ENCODE data around the gene DVL3.
A peak's percentile ranks its signal among the peaks of the same experiment; 100 is the strongest.

DVL3 gene

DNA sequence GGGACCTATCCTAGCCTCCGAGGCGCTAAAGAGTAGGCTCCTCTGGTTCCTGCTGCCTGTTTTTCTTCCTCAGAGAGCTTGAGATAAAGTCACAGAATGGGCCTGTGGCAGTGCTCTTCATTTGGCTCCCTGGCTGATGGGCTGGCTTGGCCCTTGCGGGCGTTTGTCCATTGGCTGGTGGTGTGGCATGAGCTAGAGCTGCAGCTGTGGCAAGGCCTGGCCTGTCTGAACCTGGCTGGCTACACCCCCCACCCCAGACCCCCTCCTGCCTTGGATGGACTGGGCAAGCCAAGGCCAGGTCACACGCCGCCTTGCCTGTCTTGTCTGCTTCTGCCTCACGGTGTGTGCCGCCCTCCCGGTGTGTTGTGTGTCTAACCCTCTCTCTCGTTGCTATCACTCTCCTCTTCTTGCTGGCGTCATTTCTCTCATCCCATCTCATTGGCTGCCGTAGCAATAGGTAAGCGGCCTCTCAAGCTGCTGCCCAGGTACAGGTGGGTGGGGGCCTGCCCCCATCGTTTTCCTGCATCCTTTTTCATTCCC is 22.7 kb downstream of the DVL3 start:
- no peak for DNase-seq

DNA sequence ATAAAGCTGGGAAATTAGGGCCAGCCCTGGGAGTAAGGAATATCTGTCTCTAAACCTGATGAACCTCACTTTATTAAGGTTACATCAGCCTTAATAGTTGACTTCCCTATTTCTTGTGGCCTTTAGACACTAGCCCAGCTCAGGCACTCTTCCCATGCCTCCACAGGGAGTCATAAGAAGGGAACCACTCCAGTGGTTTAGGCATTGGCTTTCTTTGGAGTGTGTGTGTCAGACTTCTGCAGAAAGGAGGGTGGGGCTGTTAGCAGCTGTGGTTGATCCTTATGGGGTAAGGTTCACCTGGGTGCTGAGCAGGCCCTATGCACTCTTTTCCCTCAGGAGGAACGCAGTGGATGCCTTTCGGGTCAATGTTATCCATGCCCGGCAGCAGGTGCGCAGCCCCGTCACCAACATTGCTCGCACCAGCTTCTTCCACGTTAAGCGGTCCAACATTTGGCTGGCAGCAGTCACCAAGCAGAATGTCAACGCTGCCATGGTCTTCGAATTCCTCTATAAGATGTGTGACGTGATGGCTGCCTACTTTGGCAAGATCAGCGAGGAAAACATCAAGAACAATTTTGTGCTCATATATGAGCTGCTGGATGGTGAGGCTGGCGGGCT is 23.5 kb downstream of the DVL3 start:
- DNase-seq, result no peak

DNA sequence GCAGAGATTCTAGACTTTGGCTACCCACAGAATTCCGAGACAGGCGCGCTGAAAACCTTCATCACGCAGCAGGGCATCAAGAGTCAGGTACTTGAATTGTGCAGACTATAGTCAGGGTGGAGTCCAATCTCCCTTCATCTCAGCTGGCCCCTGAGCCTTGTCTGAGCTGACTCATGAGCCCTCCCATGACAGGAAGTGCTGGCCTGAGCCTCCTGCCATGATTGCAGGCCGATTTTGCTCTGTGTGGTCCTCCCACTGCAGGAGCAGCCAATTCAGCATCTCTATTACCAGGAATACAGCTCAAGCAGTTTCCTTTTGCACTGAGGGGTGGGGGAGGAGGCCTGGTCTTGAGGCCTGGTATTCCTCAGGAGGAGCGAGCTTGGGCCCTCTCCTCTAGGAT is 25.0 kb downstream of the DVL3 start:
- peak; percentile 65 for DNase-seq

DNA sequence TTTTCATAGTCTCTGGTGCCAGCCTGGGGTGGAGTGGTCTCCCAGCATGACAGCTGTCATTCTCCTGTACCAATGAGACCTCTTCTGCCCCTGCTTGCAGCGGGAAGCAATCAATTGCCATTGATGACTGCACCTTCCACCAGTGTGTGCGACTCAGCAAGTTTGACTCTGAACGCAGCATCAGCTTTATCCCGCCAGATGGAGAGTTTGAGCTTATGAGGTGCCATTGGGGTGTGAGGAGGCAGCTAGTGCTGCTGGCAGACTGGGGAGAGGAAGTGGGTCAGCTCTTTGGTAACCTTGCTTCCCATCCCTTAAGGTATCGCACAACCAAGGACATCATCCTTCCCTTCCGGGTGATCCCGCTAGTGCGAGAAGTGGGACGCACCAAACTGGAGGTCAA is 26.4 kb downstream of the DVL3 start:
- no peak for DNase-seq

DNA sequence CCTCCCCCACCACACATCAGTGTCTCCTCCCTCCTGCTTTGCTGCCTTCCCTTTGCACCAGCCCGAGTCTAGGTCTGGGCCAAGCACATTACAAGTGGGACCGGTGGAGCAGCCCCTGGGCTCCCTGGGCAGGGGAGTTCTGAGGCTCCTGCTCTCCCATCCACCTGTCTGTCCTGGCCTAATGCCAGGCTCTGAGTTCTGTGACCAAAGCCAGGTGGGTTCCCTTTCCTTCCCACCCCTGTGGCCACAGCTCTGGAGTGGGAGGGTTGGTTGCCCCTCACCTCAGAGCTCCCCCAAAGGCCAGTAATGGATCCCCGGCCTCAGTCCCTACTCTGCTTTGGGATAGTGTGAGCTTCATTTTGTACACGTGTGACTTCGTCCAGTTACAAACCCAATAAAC is 28.5 kb downstream of the DVL3 start:
- no peak for DNase-seq

DNA sequence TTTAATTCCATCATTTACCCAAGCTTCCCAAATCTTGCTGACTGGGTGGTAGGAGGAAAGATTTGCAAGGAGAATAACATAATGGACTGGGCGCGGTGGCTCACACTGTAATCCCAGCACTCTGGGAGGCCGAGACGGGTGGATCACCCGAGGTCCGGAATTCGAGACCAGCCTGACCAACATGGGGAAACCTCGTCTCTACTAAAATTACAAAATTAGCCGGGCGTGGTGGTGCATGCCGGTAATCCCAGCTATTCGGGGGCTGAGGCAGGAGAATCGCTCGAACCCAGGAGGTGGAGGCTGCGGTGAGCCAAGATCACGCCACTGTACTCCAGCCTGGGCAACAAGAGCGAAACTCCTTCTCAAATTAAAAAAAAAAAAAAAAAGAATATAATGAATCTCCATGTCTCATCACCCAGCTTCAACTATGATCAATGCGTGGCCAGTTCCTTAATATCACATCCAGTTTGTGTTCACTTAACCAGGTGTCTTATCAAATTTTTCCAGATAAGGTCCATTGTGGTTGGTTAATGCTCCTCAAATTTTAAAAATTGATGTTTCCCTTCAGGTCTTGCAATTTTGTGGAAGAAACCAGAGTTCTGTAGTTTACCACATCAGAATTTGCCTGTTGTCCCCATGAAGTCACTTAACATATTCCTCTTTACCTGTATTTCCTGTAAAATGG is 29.5 kb downstream of the DVL3 start:
- DNase-seq, result no peak

DNA sequence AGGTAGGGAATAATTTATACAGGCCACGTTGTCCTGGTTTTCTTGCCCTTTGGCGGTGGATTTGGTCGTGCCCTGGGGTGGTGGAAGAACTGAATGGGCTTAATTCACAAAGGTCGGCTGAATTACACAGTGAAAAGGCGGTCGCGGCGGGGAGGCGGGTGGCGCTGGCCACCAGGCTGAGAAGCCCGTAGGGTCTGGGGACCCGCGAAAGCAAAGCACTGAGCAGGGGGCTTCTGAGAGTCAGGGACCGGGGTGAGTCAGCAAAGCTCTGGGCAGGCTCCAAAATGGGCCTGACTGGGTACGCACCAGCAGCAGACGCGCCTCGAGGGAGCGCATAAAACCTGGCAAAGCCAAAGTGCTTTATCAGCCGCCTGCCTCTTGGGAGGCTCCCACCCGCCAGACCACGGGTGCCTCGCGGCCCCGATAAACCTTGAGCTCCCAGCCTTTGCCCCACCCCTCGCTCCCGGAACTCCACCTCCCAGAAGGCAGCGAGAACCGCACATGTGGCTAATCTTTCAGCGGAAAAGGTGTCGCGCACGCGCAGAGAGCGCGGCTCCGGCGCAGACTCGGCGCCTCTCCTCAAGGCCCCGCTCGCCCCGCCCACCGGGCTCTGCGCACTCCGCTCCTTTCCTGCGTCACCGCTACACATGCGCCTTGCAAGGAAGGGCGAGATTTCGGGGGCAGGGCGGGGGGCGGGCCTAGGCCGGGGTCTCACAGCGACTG is 30.4 kb downstream of the DVL3 start:
- DNase-seq, result peak; percentile 99

DNA sequence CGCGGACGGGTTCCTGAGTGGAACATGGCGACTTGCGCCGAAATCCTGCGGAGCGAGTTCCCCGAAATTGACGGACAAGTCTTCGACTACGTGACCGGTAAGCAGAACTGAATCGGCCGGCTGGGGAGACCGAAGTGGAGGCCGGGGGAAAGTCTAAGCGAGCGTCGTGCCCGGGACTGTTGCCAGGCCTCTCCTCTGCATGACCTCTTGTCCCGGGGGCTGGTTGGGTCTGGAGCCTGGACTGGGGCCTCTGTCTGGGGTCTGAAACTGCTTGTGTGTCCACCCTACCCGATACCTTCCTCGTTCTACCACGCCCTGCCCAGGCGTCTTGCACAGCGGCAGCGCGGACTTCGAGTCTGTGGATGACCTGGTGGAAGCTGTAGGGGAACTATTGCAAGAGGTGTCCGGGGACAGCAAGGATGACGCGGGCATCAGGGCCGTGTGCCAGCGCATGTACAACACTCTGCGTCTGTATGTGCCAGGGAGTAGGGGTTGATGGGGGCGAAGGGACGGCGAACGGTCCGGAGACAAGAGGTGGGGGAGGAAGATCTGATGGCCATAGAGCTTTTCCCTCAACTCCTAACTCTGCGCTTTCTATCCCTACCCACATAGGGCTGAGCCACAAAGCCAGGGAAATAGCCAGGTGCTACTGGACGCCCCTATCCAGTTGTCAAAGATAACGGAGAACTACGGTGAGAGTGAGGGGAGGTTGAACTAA is 31.2 kb downstream of the DVL3 start, which contains the start of gene ABCF3:
TSS of gene ABCF3 (plus strand) at position 16 of the 718 bp plus-strand sequence. CDS start at position 25, 9 bp downstream.
- peak; percentile 54 for DNase-seq

DNA sequence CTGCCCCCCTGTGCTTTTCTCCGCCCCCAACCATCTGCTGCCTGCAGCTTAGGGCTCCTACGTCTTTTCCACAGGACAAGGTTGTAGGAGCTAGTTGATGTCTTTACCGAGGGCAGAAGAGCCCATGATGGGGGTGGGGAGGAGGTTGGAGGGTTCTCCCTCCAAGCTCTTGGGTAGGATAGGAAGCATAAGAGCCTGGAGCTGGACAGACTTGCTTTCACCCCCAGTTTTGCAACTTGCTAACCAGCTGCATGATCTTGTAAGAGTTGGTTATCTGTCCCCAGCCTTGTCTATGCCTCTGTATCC is 31.7 kb downstream of the DVL3 start:
- no peak for DNase-seq

DNA sequence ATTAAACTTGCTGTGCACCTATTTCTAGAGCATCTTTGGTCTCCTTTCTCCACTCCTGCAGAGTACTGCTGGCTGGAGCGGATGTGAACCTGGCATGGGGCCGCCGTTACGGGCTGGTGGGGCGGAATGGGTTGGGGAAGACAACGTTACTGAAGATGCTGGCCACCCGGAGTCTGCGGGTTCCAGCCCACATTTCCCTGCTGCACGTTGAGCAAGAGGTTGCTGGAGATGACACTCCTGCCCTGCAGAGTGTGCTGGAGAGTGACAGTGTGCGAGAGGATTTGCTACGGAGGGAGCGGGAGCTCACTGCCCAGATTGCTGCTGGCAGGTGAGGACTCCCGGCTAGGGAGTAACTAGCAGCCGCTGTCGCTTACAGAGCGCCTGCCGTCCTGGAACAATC is 32.9 kb downstream of the DVL3 start:
- DNase-seq, result no peak

DNA sequence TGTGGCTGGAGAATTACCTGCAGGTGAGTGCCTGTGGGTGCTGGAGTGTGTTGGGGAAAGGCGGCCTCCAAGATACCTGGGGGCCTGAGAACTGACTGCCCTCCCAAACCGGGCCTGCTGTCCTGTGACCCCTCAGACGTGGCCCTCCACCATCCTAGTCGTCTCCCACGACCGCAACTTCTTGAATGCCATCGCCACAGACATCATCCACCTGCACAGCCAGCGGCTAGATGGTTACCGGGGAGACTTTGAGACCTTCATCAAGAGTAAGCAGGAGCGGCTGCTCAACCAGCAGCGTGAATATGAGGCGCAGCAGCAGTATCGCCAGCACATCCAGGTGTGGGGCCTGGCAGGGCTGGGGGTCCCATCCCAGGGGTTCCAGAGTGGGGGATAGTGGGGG is 34.2 kb downstream of the DVL3 start:
- no peak for DNase-seq

DNA sequence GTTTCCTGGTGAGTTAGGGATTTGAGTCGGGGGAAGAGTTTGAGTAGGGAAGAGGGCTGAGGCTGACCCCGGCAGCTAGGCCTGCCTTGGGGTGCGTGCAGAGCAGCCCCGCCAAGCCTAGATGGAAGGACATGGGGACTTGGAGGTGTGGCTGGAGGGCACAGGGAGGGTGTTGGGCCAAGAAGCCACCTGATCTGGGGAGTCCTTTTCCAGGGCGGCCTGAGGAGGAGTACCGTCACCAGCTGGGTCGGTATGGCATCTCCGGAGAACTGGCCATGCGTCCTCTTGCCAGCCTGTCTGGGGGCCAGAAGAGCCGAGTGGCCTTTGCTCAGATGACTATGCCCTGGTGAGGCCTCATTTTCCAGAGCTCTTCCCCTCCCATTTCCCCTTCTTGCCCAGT is 37.7 kb downstream of the DVL3 start:
- DNase-seq, result no peak

DNA sequence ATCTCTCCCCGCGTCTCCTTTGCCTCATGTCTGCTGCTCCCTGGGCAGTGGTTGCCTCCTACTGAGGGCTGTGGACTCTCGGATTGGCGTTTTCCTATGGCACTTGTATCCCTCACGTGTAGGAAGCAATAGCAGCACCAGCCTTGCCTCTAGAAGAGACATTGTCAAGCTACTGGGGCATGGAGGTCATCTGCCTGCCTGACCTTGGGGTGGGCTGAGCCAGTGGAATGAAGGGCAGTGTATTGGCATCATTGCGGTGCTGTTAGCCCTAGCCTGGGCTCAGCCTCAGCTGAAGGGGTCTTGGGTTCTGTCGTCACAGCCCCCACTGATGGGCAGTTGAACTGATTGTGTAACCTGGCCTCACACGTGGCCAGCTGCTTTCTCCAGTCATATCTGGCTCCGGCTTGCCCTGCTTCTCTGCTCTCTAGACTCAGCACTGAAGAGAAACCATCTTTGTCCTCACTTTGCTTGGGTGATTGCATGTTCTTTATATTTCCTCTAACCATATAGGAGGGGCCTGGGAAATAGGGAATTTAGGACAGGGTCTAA is 38.9 kb downstream of the DVL3 start:
- no peak for DNase-seq

DNA sequence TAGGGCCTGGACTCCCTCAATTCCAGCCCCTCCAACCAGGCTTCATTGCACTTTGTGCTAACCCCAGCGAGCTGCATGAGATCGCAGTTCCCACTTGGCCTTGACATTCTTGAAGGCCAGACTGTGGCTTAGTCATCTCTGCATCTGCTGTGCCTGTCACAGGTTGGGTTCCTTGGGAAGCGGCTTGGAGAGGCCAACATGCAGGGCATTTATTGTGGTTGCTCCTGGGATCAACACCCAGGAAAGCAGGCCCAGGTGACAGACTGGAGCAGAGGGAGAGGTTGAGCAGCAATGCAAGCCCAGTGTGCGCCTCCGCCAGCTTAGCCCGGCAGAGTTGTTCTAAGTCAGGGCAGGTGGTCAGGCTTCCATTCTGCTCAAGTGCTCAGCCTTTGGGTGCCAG is 41.4 kb downstream of the DVL3 start:
- DNase-seq, result peak; percentile 16

DNA sequence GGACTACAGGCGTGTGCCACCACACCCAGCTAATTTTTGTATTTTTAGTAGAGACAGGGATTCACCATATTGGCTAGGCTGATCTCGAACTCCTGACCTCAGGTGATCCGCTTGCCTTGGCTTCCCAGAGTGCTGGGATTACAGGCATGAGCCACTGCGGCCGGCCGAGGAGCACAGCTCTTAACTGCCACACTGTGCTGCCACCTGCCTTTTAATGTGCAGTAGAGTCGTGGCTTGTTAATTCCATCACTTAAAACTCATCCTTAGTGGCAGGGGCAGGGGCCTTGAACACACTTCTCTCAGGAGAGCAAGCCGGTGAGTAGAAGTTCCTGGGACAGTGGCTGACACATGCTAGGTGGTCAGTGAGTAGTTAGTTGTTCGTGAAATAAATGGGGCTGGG is 43.3 kb downstream of the DVL3 start:
- no peak for DNase-seq

DNA sequence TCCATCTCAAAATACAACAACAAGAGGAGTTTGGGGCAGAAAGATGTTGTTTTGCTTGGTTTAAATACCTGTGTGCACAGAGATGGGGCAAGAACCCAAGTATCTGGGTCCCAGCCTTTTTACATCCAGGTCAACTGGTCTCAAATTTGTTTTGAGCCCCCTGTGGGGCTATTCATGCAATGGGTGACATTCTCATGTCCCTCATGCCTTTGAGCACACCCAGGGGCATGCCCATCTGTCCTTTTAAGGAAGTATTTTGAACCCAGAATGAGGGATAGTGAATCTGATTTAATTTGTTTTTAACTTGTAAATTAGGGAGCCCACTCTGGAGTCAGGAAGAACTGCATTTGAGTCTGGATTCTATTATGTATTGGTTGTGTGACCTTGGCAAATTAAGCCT is 45.6 kb downstream of the DVL3 start:
- DNase-seq, result no peak

DNA sequence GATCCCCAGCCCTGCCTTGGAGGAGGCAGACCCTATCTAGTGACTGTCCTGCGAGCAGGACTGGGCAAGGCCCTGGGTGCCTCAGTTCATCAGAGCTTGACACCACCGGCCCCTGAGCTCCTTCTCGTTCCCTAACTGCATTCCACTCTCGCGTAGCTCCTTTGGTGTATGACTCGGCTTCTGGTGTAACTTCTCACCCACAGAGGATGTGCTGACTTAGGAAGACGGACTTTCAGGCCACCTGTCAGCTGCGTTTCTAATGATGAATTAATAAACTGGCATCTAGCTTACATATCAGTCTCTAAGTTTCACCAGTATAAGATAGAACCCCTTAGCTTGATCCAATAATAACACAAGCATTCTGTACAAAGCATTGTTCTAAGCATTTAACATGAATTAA is 48.3 kb downstream of the DVL3 start:
- no peak for DNase-seq

DNA sequence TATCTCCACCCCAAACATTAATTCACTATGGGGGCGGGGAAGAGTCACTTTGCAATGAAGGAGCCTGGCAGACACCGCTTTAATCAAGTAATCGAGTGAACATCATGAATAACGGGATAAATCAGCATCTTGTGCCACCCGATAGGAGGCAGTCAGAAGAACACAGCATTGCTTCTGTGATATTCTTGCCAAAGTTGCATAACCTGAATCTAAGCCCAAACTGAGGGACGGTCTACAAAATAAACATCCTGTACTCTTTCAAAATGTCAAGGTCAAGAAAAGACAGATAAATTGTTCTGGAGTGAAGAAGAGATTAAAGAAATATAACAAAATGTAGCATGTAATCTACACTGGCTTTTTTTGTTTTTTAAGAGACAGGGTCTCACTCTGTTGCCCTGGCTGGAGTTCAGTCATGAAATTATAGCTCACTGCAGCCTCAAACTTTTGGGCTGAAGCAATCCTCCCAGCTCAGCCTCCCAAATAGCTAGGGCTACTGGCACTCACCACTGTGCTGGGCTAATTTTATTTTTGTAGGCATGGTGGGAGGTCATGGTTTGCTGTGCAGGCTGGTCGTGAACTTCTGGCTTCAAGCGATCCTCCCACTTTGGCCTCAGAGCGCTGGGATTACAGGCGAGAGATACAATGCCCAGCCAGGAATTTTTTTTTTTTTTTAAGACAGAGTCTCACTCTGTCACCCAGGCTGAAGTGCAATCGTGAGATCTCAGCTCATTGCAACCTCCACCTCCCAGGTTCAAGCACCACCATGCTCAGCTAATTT is 54.2 kb downstream of the DVL3 start:
- no peak for DNase-seq

DNA sequence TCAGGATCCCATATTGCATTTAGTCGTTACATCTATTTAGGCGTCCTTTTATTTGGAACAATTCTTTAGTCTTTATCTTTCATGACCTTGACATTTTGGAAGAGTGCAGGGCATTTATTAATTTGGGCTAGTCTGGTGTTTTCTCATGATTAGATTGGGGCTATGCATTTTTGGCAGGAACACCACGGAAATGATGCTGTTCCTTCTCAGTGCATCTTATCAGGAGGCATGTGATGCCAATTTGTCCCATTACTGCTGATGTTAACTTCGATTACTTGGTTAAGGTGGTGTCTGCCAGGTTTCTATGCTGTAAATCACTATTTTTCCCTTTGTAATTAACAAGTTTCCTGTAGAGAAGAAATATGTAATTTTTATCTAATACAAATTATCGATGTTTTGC is 56.1 kb downstream of the DVL3 start:
- DNase-seq, result no peak

DNA sequence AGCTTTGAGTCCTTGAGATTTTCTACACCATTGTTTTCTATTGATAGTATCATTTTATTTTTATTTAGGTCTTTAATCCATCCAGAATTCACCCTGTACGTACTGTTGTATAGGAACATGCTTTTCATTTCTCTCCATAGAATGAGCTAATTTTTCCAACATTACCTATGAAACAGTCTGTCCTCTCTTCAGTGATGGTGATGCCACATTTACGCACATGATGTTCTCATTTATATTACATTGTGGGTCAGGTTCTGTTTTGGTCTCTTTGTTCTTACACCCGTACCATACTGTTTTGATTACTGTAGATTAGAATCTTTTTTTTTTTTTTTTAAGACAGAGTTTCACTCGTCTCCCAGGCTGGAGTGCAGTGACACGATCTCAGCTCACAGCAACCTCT is 56.5 kb downstream of the DVL3 start:
- no peak for DNase-seq

DNA sequence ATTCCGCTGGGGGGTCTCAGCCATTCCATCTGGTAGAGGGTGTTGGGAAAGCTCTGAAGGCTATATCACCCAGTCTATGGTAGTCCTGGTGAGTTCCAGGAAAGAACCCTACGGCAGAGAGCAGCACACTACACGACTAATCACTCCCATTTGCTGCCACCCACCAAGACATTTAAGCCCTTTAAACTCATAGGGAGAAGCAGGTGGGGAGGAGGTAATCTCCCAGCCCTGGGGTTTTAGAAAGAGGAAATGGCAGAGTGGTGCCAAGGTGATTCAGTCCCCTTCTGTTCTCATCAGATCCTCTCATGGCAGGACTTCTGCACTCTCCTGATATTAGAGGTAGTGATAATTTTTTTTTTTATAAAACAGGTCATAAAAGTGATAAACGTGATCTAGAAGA is 63.6 kb downstream of the DVL3 start:
- DNase-seq, result no peak

DNA sequence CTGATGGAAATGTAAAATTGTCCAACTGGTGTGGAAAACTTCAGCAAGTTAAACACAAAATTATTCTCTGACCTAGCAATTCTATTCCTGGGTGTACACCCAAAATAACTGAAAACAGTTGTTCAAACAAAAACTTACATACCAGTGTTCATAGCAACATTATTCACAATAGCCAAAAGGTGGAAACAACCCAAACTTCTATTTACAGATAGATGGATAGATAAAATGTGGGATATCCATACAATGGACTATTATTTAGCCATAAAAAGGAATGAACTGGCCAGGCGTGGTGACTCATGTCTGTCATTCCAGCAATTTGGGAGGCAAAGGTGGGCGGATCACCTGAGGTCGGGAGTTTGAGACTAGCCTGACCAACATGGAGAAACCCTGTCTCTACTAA is 67.3 kb downstream of the DVL3 start:
- DNase-seq, result no peak
